ENCODE data around the gene KCNN3.

KCNN3 gene

DNA sequence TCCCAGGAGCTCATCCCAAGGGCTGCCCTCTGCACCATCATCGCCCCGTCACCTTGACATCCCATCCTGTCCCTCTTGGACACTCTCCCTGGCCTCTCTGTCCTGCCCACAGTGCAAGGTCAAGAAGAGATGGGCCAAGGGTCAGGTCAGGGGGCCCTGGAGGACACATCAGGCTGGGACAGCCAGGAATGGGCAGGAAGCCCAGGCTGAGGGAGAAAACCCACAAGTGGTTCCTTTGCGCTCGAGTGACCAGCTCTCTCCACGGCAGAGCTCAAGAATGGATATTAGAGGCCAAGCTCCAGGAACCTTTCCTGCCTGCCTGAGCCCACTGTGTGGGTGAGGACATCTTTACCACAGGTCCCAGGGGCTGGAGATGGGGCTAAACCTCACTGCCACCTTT lies 41.0 kb downstream of the KCNN3 start:
- TF ChIP-seq, protein P1, sequence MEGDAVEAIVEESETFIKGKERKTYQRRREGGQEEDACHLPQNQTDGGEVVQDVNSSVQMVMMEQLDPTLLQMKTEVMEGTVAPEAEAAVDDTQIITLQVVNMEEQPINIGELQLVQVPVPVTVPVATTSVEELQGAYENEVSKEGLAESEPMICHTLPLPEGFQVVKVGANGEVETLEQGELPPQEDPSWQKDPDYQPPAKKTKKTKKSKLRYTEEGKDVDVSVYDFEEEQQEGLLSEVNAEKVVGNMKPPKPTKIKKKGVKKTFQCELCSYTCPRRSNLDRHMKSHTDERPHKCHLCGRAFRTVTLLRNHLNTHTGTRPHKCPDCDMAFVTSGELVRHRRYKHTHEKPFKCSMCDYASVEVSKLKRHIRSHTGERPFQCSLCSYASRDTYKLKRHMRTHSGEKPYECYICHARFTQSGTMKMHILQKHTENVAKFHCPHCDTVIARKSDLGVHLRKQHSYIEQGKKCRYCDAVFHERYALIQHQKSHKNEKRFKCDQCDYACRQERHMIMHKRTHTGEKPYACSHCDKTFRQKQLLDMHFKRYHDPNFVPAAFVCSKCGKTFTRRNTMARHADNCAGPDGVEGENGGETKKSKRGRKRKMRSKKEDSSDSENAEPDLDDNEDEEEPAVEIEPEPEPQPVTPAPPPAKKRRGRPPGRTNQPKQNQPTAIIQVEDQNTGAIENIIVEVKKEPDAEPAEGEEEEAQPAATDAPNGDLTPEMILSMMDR (conservative IDR thresholded peaks at IDR 0.05) = no peak; the same call in 1 of the 2 replicates
- H3K27ac ChIP-seq = no peak overlapping the region

DNA sequence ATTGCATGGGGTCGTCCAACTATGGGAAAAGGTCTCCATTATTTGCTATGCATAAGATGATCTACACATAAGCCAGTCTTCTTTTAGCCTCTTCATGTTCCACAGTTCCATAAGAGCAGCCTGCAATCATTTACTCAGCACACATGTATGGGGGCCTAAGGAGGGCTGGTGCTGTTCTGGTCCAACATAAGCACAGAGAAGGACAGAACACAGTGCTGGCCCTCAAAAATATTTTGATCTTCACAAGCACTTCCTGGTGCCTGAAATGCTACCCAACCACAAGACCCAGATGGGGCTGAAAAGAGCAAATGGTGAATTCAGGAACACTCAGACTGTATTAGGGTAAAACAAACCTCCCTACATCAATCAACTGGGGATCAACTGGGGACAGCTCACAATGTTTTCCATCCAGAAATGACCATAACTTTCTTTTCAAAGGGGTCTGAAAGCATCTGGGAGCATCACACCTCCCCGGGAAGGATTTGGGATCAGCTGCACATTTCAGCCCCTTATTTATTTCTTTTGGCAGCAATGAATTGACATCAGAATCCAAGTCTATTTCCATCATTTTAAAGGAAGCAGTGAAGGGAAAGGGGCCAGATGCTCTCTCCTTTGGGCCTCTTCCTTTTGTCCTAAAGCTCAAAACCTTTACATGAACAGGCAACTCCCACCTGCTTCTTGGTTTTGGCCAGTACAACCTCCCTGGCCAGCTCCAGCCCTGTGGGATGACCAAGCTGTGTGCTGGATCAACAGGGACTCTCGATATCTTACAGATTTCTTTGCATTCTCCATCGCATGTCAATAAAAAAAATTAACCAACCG lies 45.7 kb downstream of the KCNN3 start:
- H3K27ac ChIP-seq = no peak overlapping the region
- TF ChIP-seq, protein P1 (conservative IDR thresholded peaks at IDR 0.05) = no peak

DNA sequence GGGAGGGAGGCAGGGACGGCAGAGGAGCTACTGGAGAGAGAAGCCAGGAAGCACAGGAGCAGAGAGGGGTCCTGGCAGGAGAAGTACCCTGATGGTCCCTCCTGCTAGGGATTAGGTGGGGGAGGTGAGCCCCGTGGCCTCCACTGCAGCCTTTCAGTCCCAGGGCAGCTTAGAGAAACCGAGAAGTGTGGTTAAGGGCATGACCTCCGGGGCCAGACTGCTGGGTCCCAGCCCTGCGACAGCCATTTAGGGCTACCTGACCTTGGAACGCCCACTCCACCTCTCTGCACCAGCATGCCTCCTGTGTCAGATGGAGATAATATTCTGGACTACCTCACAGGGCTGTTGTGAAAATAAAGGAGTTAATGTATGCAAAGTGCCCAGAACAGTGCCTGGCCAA lies 47.4 kb downstream of the KCNN3 start:
- H3K27ac ChIP-seq = no peak overlapping the region
- TF ChIP-seq, protein P1 (conservative IDR thresholded peaks at IDR 0.05) = no peak

DNA sequence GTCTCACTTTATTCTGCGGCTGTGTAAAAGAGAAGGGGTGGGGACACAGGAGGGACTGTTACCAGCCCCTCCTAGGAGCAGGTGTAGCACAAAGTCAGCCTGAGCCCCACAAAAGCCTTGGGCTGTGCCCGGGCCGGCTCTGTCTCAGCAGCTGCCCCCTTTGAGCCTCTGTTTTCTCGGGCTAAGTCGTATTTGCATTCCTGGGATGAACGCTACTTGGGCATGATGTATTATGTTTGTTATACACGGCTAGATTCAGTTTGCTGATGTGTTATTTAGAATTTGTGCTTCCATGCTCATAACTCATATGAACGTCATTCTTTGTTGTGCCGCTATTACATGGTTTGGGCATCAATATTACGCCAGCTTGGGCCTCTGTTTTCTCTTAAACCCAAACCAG lies 47.8 kb downstream of the KCNN3 start:
- TF ChIP-seq, protein P1 (conservative IDR thresholded peaks at IDR 0.05) = no peak
- no peak overlapping the region for H3K27ac ChIP-seq

DNA sequence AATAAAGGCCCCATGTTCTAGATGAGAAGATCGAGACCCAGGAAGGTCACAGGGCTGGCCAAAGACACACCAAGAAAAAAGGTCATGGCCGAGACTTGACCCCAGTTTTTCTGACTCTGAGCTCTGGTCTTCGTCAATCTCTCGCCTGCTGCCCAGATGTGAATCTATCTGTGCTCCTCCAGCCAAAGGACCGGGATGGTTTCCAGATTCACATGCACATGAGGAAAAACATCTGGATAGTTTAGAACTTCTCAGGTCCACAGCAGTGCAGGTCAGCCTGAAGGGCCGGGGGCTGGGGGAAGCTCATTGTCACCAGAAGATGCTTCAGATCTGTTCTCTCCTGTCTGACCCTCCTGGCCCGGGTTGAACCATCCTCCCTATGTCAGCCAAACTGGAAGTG lies 49.0 kb downstream of the KCNN3 start:
- H3K27ac ChIP-seq = no peak overlapping the region
- TF ChIP-seq, protein P1 (conservative IDR thresholded peaks at IDR 0.05) = no peak

DNA sequence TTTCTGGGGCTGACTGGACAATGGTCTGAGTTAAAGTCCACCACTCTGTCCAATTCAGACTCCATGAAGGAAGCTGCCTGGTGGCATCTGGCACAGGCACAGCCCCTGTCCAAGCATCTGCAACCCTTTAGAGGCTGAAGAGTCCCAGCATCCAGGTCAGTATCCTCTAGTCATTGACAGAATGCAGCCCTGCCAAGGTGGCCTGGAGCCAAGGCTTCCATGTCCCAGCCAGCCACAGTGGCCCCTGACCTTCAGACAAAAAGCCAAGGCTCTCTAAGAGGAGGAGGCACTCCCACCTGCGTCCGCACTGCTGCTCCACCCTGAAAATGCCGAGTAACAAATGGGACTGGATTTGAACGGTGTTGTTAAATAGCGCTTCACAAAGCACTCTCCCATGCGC lies 49.4 kb downstream of the KCNN3 start:
- TF ChIP-seq, protein P1 (conservative IDR thresholded peaks at IDR 0.05) = no peak
- H3K27ac ChIP-seq = no peak overlapping the region

DNA sequence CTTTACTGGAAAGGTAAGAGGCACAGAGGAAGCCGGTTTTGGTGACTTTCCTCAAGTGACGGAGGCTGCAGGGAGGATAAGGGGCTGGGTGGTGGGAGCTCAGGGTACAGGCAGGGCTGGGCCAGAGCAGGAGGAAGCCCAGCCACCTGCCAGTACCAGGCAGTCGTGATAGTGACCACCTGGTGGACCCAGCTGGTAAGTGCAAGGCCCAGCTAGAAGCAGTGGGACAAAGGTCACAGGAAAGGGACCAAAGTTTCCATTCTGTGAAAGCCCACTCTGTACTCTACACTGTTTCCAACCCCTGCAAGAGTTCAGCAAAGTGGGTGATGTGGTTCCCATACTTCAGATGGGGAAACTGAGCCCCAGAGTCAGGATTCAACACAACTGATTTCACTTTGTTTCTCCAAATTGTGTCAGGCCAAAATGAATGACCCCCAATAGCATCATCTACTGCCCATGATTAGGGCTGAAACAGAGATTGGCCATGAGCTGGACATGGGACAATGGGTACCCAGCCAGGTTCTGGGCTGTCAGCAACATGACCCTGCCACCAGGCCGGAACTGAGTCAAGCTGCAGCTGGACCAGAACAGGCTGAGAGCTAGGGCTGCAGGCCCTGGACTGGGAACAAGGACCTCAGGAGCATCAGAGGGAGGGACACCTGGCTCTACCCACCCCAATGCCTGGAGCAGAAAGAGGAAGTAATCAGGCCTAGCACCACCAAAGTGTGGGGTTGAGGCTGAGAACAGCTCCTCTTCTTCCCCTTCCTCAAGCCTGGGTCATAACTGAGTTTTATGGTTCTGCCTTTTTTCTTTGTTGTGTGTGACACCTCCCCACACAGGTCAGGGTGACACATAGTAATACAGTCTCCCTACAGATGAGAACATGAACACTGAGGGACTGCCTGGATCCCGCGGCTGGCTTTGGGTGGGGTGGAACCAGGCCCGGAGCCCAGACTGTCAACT lies 50.2 kb downstream of the KCNN3 start:
- TF ChIP-seq, protein P1 (conservative IDR thresholded peaks at IDR 0.05) = peak; percentile 96
- H3K27ac ChIP-seq = no peak overlapping the region

All from VCaP (cell line).